CD4-positive, alpha-beta T cell (primary cell): Measurements from ENCODE around the gene GPR3. TPM values are rescaled to one million over a fixed set of nuclear protein-coding genes. Genes with fewer than 3 reads are reported as not detected.

Source experiments
- ATAC-seq: fragments of 200-7000 bp; cut with Tn5 transposase; one replicate; pipeline ENCODE4 v1.10.0; 2022; ENCODE audit warnings: mild to moderate bottlenecking; ENCODE audit not compliant: poor library complexity
- CTCF ChIA-PET: fragments of 350-600 bp; sonication (Branson Sonifier 250); formaldehyde crosslinking; loops from one replicate; lab custom pipeline; 2021; ENCODE audit warnings: antibody characterized with exemption, inconsistent platforms; lab: Charles Lee
- POLR2A ChIA-PET: fragments of 350-600 bp; sonication (Branson Sonifier 250); formaldehyde crosslinking; loops from one replicate; lab custom pipeline; 2021; ENCODE audit warnings: antibody characterized with exemption, inconsistent platforms; lab: Charles Lee
- DNase-seq, 14 experiments: peaks; one replicate each; pipeline ENCODE4 v3.0.0-alpha.2; 2013 to 2020; ENCODE audit warnings: mixed read lengths in 2 of 14
- H3K27ac ChIP-seq, 2 donors: one replicate each; pipeline versions ENCODE4 v1.5.1 to v1.7.0; 2013; ENCODE audit warnings: low read length in 2 of 2, low read depth in 1 of 2, mild to moderate bottlenecking in 1 of 2
- H3K27me3 ChIP-seq, 2 experiments: 1 replicate in 1 of 2; 2 replicates in 1 of 2; pipeline versions ENCODE4 v1.6.1 to v1.7.0; 2013; ENCODE audit warnings: low read length in 2 of 2, control low read depth in 1 of 2, mild to moderate bottlenecking in 1 of 2, moderate library complexity in 1 of 2; ENCODE audit not compliant: insufficient read depth in 2 of 2, control insufficient read depth in 1 of 2
- H3K36me3 ChIP-seq: one replicate; pipeline ENCODE4 v1.6.1; 2013; ENCODE audit warnings: low read length, control low read depth; ENCODE audit not compliant: insufficient read depth
- H3K4me1 ChIP-seq: one replicate; pipeline ENCODE4 v1.6.1; 2013; ENCODE audit warnings: low read length, control low read depth; ENCODE audit not compliant: insufficient read depth
- H3K4me3 ChIP-seq: one replicate; pipeline ENCODE4 v1.5.1; 2013; ENCODE audit warnings: mild to moderate bottlenecking, low read length, moderate library complexity
- H3K9me3 ChIP-seq, 2 experiments: 1 replicate in 1 of 2; 2 replicates in 1 of 2; pipeline versions ENCODE4 v1.6.1 to v1.7.0; 2013; ENCODE audit warnings: low read length in 2 of 2, mild to moderate bottlenecking in 2 of 2, control low read depth in 1 of 2, moderate library complexity in 1 of 2; ENCODE audit not compliant: control insufficient read depth in 1 of 2, insufficient read depth in 1 of 2
- H3K27ac Mint-ChIP-seq: one replicate; pipeline ENCODE4 v1.8.0; 2020; ENCODE audit warnings: mixed read lengths
- H3K27me3 Mint-ChIP-seq: one replicate; pipeline ENCODE4 v1.8.0; 2021; ENCODE audit warnings: mixed read lengths
- H3K36me3 Mint-ChIP-seq: one replicate; pipeline ENCODE4 v1.8.0; 2021; ENCODE audit warnings: low read depth, mixed read lengths
- H3K4me1 Mint-ChIP-seq: one replicate; pipeline ENCODE4 v1.8.0; 2021; ENCODE audit warnings: low read depth, mixed read lengths
- H3K4me3 Mint-ChIP-seq: one replicate; pipeline ENCODE4 v1.8.0; 2020; ENCODE audit warnings: mild to moderate bottlenecking, mixed read lengths
- H3K9me3 Mint-ChIP-seq: one replicate; pipeline ENCODE4 v1.8.0; 2020; ENCODE audit warnings: mixed read lengths
- CTCF ChIP-seq: fragments of 200-600 bp; IDR thresholded peaks from one replicate; pipeline ENCODE4 v1.8.0; 2022; ENCODE audit warnings: antibody characterized with exemption, mild to moderate bottlenecking
- intact Hi-C, 2 experiments: fragments of 100-400 bp; cut with DNase I in 1 of 2; cut with micrococcal nuclease in 1 of 2; formaldehyde crosslinking; loops; one replicate each; pipeline versions ENCODE4 v1.15.1 to v1.9.0; 2023 to 2025; cut with DNase I, micrococcal nuclease
- total RNA-seq, 174 experiments: library from RNA in 2 of 174; stranded (reverse) in 2 of 174; gene quantifications; one replicate each; pipeline ENCODE4 v1.2.3 and lab custom pipeline; 2021 to 2026

GPR3 gene
- total RNA-seq, 2 experiments from 2014 or later: 0.14 to 0.19 TPM

- Histone ChIP-seq H3K27ac (no peak overlapping the region), H3K9me3 (no peaks in the 10 kb centered on the region), H3K4me3 (no peak overlapping the region), H3K4me1 (peaks cover 28% of the 10 kb centered on the region), H3K27me3 (no peaks in the 10 kb centered on the region), H3K36me3 (no peaks in the 10 kb centered on the region)
- intact Hi-C loops: loop anchor here (1.0 kb wide), 3 partner anchors 31 to 88 kb away; no protein-coding TSS in a partner anchor
- Mint-ChIP-seq H3K9me3 (no peaks in the 10 kb centered on the region), H3K27ac (no peak overlapping the region), H3K27me3 (peaks cover 3% of the 10 kb centered on the region), H3K4me3 (peak overlapping the region; percentile 2), H3K36me3 (no peaks in the 10 kb centered on the region), H3K4me1 (peaks cover 14% of the 10 kb centered on the region)
- CTCF ChIA-PET: interaction anchor here (0.6 to 2.2 kb wide), 7 partner anchors 16 to 234 kb away, joined by 3 to 21 read pairs (median 3); partner anchors contain the start of gene SLC9A1
- DNase-seq (peak; percentile 64 to 85 (median 71)), ATAC-seq (peak; percentile 12)
- TF ChIP-seq CTCF: peak; percentile 79
- POLR2A ChIA-PET: interaction anchor here (1.0 to 1.4 kb wide), 2 partner anchors 31 to 47 kb away, joined by 3 to 4 read pairs; partner anchors contain the start of gene SYTL1
These were observed 4.0 kb upstream of the GPR3 start for GRCh38 chr1:27388337-27389005.

- no peaks in the 10 kb centered on the region for H3K27me3 ChIP-seq
- H3K27me3 Mint-ChIP-seq: peaks cover 3% of the 10 kb centered on the region
- peaks cover 26% of the 10 kb centered on the region for H3K4me1 Mint-ChIP-seq
- peak overlapping the region; percentile 57 for H3K27ac Mint-ChIP-seq
- H3K4me1 ChIP-seq: peaks cover 36% of the 10 kb centered on the region
- no peaks in the 10 kb centered on the region for H3K36me3 ChIP-seq
- intact Hi-C loops: loop anchor here (1.0 to 5.0 kb wide), 6 partner anchors 27 to 289 kb away; no protein-coding TSS in a partner anchor
- no peak for TF ChIP-seq CTCF
- H3K4me3 Mint-ChIP-seq: peak overlapping the region; percentile 77
- H3K9me3 Mint-ChIP-seq: no peaks in the 10 kb centered on the region
- ATAC-seq (no peak), DNase-seq (peak in 6 of 14 experiments; percentile 21 to 67 (median 38))
- H3K27ac ChIP-seq: no peak overlapping the region
- ChIA-PET CTCF (interaction anchor here (0.8 to 1.7 kb wide), 4 partner anchors 91 to 346 kb away, joined by 3 to 7 read pairs (median 4); no protein-coding TSS in a partner anchor), POLR2A (interaction anchor here (0.7 to 1.4 kb wide), 2 partner anchors 26 to 80 kb away, joined by 5 read pairs; partner anchors contain the start of gene MAP3K6)
- H3K9me3 ChIP-seq: no peaks in the 10 kb centered on the region
- peak overlapping the region; percentile 33 for H3K4me3 ChIP-seq
- no peaks in the 10 kb centered on the region for H3K36me3 Mint-ChIP-seq
These were observed 819 bp upstream of the GPR3 start for GRCh38 chr1:27391511-27392095.

GRCh38 chr1:27392778-27393635 is 585 bp downstream of the GPR3 start:
- intact Hi-C loops: loop anchor here (1.0 to 5.0 kb wide), 6 partner anchors 28 to 291 kb away; no protein-coding TSS in a partner anchor
- H3K36me3 ChIP-seq: no peaks in the 10 kb centered on the region
- CTCF ChIA-PET: interaction anchor here (1.4 kb wide), 1 partner anchor 60 kb away, joined by 4 read pairs; no protein-coding TSS in a partner anchor
- no peak for TF ChIP-seq CTCF
- Mint-ChIP-seq H3K4me3 (peak overlapping the region; percentile 51), H3K9me3 (no peaks in the 10 kb centered on the region), H3K27ac (no peak overlapping the region), H3K4me1 (peaks cover 26% of the 10 kb centered on the region), H3K27me3 (peaks cover 3% of the 10 kb centered on the region), H3K36me3 (no peaks in the 10 kb centered on the region)
- no peak overlapping the region for H3K27ac ChIP-seq
- no peaks in the 10 kb centered on the region for H3K9me3 ChIP-seq
- H3K4me3 ChIP-seq: peak overlapping the region; percentile 45
- peaks cover 36% of the 10 kb centered on the region for H3K4me1 ChIP-seq
- ATAC-seq: no peak
- peak in 2 of 14 experiments; percentile 34 to 55 for DNase-seq
- POLR2A ChIA-PET: no interaction called here
- H3K27me3 ChIP-seq: no peaks in the 10 kb centered on the region
